Left colon (tissue), 2 donors: Measurements from ENCODE around the gene KRT36. TPM values are rescaled to one million over a fixed set of nuclear protein-coding genes. Genes with fewer than 3 reads are reported as not detected.

Source experiments
- ATAC-seq: fragments of 200-7000 bp; cut with Tn5 transposase; one replicate; pipeline ENCODE4 v1.9.1; 2020; ENCODE audit warnings: mild to moderate bottlenecking, moderate library complexity
- DNase-seq, 2 donors: peaks; one replicate each; pipeline ENCODE4 v3.0.0-alpha.2; 2020
- intact Hi-C, 2 donors: fragments of 100-400 bp; cut with DNase I in 1 of 2; cut with micrococcal nuclease in 1 of 2; formaldehyde crosslinking; loops; one replicate each; pipeline versions ENCODE4 v1.11.2 to v1.14.0; 2022; cut with DNase I, micrococcal nuclease
- microRNA-seq, 2 donors: library from miRNA; unstranded; fragments of <30 nt; microRNA quantifications; one replicate each; pipeline versions ENCODE4 v1.1.0 to v1.2.0, GENCODE V29; 2020
- total RNA-seq, 2 donors: library from RNA; stranded (reverse); fragmentation: NEBNext Ultra II Directional; extraction: Animal tissue kit (Norgen Biotek cat#: 25700); gene quantifications; one replicate each; pipeline ENCODE4 v1.2.1, GENCODE V29; 2021
- donor health status: DM: no; HTN: no; CAD: no.
- donor health status: DM: yes; HTN: yes; CAD: no.

The KRT36 gene
- total RNA-seq, 2 donors from 2014 or later, result 0.27 TPM; not detected in 1

DNA sequence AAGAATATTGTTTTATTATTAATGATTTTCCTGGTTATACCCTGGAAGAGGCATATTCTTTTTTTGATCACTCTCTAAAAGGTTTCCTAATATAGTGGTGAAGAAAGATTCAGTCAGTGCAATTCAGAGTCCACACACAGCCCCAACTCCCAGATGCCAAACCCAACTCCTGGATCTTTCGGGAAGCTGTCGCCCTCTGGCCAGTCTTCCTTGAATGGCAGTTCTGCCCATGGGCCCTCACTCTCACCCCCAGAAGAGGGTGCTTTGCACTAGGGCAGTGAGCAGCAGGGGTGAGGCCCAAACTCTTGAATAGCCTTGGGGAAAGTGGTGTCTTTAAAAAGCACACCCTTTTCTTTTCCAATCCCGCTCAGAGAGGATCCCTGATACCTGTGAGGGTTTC lies 33.5 kb downstream of the KRT36 start:
- no peak for ATAC-seq
- intact Hi-C loops, result no loop called here
- no peak for DNase-seq

DNA sequence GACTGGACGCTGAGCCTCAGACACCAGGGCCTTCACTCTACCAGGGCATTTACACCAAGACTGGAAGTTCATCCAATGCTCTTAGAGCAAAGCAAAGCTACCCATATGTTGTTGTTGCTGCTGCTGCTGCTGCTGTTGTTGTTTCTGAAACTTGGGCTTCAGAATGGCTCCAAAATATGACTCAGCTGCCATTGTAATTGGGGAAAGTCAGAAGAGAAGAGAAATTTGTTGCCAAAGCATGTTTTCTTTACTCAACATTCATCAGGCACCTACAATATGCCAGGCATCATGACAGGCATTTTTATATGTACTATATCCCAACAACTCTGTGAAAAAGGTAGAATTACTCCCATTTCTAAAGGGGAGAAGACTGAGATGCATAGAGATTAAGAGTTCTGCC lies 34.5 kb downstream of the KRT36 start:
- DNase-seq, result no peak
- intact Hi-C loops, result no loop called here
- no peak for ATAC-seq

DNA sequence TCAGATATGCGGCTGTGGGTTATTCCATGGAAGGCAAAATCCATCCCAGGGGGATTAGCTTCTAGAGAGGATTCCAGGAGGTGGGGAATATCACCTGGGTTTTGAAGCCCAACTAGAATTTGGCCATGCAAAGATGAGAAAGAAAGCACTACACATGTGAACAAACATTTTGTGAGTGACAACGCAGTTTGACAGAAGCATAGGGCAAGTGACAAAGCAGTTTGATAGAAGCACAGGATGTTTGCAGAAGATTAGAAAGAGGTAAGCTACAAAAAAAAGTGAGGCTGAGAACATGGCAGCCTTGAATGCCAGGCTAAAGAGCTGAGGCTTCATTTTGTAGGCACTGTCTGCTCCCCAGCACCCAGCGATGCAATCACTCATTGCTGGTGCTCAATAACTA lies 36.6 kb downstream of the KRT36 start:
- ATAC-seq, result no peak

DNA sequence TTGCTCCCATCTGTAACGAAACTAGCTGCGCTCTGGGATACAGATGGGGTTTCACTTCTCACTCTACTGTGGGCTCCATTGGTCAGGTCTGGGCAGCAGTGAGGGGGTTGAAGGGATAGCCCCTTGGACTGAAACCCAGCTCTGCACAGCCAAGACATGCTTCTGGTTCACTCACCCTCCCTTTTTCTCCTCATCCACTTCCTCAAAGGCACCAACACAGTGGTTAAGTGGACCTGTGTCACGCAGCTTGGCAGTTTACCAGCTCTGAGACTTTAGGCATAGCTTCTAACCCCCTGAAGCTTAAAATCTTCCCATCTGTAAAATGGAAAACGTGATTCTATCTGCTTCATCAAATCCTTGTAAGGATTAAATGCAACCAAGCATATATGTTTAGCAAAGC lies 37.4 kb downstream of the KRT36 start:
- DNase-seq (no peak), ATAC-seq (no peak)
- intact Hi-C loops, result no loop called here

More for the DNA sequence above, 36.6 kb downstream of the KRT36 start:
- intact Hi-C loops, result no loop called here
- no peak for DNase-seq

DNA sequence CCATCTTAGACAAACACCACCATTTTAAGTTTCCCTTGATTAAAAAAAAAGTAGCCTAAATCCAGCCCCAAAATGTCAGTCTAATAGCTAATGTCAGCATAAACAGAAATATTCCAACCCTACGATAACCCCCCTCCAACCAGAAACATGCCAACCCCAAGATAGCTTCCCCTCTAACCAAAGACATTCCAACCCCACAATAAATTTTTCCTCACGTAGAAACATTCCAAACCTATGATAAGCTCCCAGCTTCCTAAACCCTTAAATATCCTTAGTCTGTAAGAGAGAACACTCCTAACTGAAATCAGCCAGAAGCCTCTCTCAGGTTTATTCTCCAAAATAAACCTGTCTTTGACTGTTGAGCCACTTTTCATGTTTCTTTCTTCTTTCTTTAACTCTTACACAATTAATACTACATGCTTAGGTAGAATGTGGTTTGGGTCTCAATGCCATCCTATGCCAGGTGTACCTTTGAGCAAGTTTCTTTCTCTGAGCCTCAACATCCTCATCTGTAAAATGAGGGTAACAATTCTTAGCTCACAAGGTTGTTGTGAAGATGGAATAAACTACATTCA lies 38.5 kb downstream of the KRT36 start:
- no peak for DNase-seq
- ATAC-seq, result no peak
- intact Hi-C loops, result no loop called here

DNA sequence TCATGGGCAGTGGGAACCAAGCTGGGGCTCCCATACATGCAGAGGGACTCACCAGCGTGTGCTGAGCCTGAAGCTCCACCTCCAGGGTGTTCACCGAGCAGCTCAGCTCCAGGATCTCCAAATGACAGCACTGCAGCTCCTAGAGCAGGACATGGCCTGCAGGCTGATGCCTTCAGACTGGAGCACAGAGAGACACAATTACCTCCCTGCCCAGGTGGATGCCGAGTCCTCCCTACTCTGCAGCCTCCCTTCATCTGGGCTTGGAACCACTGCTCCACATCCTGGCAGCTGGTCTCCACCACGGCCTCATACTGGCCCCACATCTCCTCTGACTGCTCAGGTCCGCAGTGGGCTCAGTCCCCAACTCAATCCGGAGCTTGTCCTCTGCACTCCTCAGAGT lies 40.7 kb downstream of the KRT36 start:
- no peak for ATAC-seq
- intact Hi-C loops, result loop anchor here in 1 of 2 donors (10.0 kb wide), 1 partner anchor 64 kb away; the partner anchor contains the start of gene KRT34
- DNase-seq, result no peak

DNA sequence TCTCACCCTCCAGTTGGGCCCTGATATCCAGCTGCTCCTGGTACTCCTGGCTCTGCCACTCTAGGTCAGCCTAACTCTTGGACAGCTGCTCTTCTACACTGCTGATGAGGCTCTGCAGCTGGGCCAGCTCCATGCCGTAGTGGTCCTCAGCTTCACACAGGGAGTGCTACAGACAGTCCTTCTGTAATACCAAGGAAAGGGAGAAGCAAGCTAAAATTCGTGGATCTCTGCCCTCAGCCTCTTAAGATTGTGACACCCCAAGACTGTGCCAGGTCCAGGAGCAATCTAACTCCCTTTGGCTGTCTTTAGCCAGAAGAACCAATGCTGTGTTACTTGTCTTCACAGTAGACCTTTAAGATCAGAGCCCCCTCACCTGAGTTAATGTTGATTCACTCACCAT lies 41.2 kb downstream of the KRT36 start:
- DNase-seq (no peak), ATAC-seq (no peak)
- intact Hi-C loops, result loop anchor here in 1 of 2 donors (10.0 kb wide), 1 partner anchor 64 kb away; the partner anchor contains the start of gene KRT34

DNA sequence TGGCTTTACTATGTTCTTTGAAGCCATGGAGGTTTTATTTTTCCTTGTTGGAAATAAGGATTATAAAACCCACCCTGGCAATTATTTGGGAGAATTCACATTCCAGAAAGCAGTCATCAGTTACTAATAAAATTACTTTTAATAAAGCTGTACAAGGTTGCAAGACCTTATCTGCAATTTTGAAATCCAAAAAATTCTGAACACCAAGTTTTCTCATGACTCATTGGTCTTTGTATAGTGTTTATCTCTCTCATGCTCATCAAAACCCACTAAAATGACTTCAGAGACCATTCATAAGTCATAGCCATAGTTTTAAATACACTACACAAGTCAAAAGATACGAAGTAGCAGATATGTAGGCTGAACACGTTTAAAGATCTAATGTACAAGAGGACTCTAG lies 42.9 kb downstream of the KRT36 start:
- DNase-seq (no peak), ATAC-seq (no peak)
- intact Hi-C loops, result loop anchor here in 1 of 2 donors (10.0 kb wide), 1 partner anchor 62 kb away; the partner anchor contains the start of gene KRT34

DNA sequence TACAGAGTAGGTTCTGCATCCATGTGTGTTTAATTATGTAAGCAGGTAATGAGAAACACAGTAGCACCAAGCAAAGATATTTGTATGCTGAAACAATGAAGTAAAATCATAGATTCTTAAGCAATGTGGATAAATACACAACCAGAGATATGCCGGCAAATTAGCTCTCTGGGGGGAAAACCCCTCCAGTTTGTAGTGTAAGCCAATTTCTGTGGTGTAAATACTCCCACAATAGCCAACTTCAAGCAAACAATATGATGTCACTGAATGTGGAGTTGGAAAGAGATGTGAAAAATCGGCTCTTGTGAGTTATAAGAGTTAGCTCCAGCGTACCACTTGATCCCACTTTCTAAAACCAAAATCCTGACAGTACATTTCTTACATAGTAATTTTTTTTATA lies 45.1 kb downstream of the KRT36 start:
- intact Hi-C loops, result loop anchor here in 1 of 2 donors (10.0 kb wide), 1 partner anchor 60 kb away; the partner anchor contains the start of gene KRT34
- no peak for ATAC-seq
- DNase-seq, result no peak

DNA sequence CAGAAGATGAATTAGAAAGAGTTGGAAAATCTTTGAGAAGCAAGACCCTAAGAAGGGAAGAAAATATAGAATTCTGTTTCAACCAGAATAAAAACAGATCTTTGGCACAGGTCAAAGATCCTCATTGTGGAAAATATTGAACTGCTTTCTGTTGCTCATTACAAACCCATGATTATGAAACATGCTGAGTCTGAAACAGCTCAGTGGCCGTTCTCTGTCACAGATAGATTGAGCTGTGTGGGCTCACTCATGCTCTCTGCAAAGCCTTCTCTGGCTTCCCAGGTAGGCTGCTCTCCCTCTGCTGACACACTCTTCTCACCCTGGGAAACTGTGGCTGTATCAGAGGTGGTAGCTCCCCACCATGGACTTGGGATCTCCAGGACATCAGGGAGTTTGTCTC lies 45.5 kb downstream of the KRT36 start:
- no peak for ATAC-seq
- no peak for DNase-seq
- intact Hi-C loops, result loop anchor here in 1 of 2 donors (10.0 kb wide), 1 partner anchor 59 kb away; the partner anchor contains the start of gene KRT34

DNA sequence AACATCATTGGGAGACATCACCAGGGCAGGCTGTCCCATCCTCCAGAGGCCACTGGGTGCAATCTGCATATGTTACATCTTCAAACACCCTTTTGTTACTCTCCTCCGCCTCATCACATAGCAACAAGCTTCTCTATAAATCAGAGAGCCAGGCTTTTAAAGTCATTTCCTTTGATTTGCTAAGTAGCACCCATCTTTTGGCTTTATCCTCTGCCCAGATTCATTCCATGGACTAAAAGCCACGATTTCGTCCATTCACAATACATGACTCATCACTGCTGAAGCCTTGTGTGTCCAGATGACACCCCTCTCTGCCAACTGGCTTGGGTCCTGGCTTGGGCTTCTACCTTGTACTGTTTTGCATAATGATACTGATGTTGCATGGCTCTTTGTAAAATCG lies 47.0 kb downstream of the KRT36 start:
- intact Hi-C loops, result loop anchor here in 1 of 2 donors (10.0 kb wide), 1 partner anchor 58 kb away; the partner anchor contains the start of gene KRT34
- DNase-seq, result no peak
- no peak for ATAC-seq

DNA sequence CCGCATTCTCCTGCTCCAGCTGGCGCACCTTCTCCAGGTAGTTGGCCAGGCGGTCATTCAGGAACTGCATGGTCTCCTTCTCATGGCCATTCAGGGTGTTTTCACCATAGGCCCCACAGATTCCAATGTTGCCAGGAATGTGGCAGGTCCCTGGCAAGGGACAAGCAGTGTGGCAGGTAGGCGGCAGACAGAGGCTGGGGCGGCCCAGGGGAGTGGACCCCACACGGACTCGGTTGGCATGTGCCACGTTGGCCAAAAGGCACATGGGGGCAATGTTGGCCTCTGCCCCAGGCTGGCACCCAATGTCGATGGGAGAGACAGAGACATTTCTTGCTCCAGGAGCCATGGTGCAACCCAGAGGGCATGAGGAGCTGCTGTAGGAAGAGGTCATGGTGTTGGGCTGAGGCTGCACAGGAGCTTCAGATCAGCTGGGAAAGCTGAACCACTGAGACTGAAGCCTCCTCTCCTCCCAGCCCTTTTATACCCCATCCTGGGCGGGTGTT lies 49.1 kb downstream of the KRT36 start, which contains the start of gene KRT38:
Gene KRT38 (minus strand): TSS at position 453 of the 503 bp plus-strand sequence. CDS start 62 bp downstream, at position 391.
- ATAC-seq (no peak), DNase-seq (no peak)
- intact Hi-C loops, result loop anchor here in 1 of 2 donors (10.0 kb wide), 1 partner anchor 56 kb away; the partner anchor contains the start of gene KRT34

DNA sequence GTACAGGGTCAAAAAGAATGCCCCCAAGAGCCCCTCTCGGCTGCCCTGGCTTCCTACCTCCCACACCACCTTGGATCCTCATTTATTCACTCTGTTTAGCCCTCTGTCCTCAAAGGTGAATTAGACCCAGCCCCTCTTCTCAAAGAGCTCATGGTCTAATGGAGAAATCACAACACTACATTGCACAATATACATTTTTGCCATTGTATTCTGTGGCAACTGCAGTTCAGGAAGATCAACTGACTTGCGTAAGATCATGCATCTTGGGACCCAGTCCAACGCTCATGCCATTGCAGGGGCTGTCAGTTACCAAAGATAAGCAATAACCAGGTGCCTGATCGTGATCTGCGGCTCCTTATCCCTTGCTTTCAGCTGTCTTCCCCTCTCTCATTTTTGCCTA lies 50.3 kb downstream of the KRT36 start:
- ATAC-seq, result no peak
- intact Hi-C loops, result no loop called here
- DNase-seq, result no peak

DNA sequence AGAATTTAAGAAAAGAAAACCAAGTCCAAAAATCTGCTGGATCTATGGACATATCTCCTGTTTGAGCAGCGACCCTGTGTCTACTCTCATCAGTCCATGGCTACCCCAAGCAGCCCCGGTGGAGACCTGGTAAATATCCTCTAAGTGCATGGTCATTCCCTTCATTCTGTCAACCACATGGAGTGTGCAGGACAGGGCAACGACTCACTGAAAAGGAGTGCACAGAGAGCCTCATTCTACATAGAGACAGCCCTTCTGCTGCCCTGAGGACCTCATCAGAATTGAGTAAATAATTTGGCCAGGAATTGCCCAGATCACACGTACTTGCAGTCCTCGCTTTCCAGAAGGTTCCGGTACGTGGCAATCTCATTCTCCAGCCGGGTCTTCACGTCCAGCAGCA lies 51.9 kb downstream of the KRT36 start:
- intact Hi-C loops, result no loop called here
- DNase-seq (no peak), ATAC-seq (no peak)

DNA sequence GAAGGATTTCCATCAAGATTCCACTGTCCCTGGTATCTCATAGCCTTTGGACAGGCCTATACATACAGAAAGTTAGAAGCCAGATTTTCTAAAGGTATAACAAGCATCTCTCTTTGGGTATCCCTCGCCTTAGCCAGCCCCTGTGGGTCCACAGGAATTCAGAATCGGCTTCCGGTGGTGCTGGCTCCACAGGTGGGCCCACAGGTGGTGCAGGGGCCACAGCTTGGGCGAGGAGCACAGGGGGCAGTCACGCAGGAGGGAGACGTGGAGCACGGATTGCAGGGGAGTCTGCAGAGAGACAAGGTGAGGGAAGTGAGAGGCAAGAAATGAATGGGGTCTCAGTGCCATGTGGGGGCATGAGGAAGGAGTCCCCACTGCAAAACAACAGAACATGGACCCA lies 52.5 kb downstream of the KRT36 start:
- intact Hi-C loops, result no loop called here
- ATAC-seq (no peak), DNase-seq (no peak)

Small RNA genes lying within 50 kb of the gene (microRNA-seq; reads per million reads assigned to microRNA genes)
- 0 to 0.53 reads per million in 2 donors for gene MIR6510

Other genes with a start within 250 kb of the KRT36 start
- gene KRTAP9-4, start 240.2 kb downstream of the KRT36 start, total RNA-seq, result not detected
- gene KRTAP9-9, start 234.5 kb downstream of the KRT36 start, total RNA-seq, result not detected
- gene KRTAP9-6, start 224.5 kb downstream of the KRT36 start, total RNA-seq, result not detected
- gene KRTAP9-7, start 214.2 kb downstream of the KRT36 start, total RNA-seq, result not detected
- not detected for gene KRTAP29-1, start 187.1 kb downstream of the KRT36 start, total RNA-seq
- not detected for gene KRTAP16-1, start 180.6 kb downstream of the KRT36 start, total RNA-seq
- not detected for gene KRTAP17-1, start 174.2 kb downstream of the KRT36 start, total RNA-seq
- gene KRT33A, start 139.1 kb downstream of the KRT36 start, total RNA-seq, result not detected
- not detected for gene KRT33B, start 120.1 kb downstream of the KRT36 start, total RNA-seq
- gene KRT34, start 107.6 kb downstream of the KRT36 start, total RNA-seq, result under 1 TPM in 1 of 2 donors, not detected in 1; 0.20 TPM
- not detected for gene KRT31, start 92.3 kb downstream of the KRT36 start, total RNA-seq
- not detected for gene KRT37, start 65.3 kb downstream of the KRT36 start, total RNA-seq
- not detected for gene KRT38, start 48.9 kb downstream of the KRT36 start, total RNA-seq
- gene KRT32, start 22.5 kb downstream of the KRT36 start, total RNA-seq, result not detected
- not detected for gene KRT35, start 8.8 kb downstream of the KRT36 start, total RNA-seq
- gene KRT13, start 15.7 kb upstream of the KRT36 start, total RNA-seq, result under 1 TPM in 1 of 2 donors, not detected in 1; 0.82 TPM
- 10 to 100 TPM in 1 of 2 donors, 1 to 10 TPM in 1; 6.8 to 30.9 TPM for gene KRT15, start 29.0 kb upstream of the KRT36 start, total RNA-seq
- 1,000 to 10,000 TPM; 1,911 to 3,076 TPM for gene KRT19, start 38.4 kb upstream of the KRT36 start, total RNA-seq
- gene KRT9, start 82.1 kb upstream of the KRT36 start, total RNA-seq, result not detected
- under 1 TPM; 0.25 to 0.40 TPM for gene KRT14, start 97.0 kb upstream of the KRT36 start, total RNA-seq
- not detected for gene KRT16, start 122.9 kb upstream of the KRT36 start, total RNA-seq
- gene KRT17, start 134.7 kb upstream of the KRT36 start, total RNA-seq, result under 1 TPM in 1 of 2 donors, not detected in 1; 0.70 TPM
- gene EIF1, start 199.0 kb upstream of the KRT36 start, total RNA-seq, result 100 to 1,000 TPM; 596 to 603 TPM
- not detected for gene GAST, start 222.4 kb upstream of the KRT36 start, total RNA-seq
- gene HAP1, start 244.7 kb upstream of the KRT36 start, total RNA-seq, result under 1 TPM; 0.42 to 0.73 TPM